Raji (cell line): Measurements from ENCODE around the gene RNF145.

Source experiments
- POLR2A ChIP-seq: IDR thresholded peaks from 2 replicates; pipeline ENCODE4 v1.6.1; 2011; ENCODE audit warnings: low read depth, low read length, control low read depth; ENCODE audit not compliant: insufficient read depth

The RNF145 gene

GRCh38 chr5:159227452-159227851, 18.1 kb upstream of the RNF145 start:
- no peak for TF ChIP-seq POLR2A

- TF ChIP-seq POLR2A: no peak
These were observed 17.1 kb upstream of the RNF145 start for GRCh38 chr5:159226451-159226850.

- TF ChIP-seq POLR2A: no peak
These were observed 15.1 kb upstream of the RNF145 start for GRCh38 chr5:159224471-159224870.

GRCh38 chr5:159223469-159223868, 14.1 kb upstream of the RNF145 start:
- TF ChIP-seq POLR2A: no peak

GRCh38 chr5:159220206-159220605, 10.9 kb upstream of the RNF145 start:
- TF ChIP-seq POLR2A: no peak

- TF ChIP-seq POLR2A: no peak
These were observed 9.3 kb upstream of the RNF145 start for GRCh38 chr5:159218595-159219023.

GRCh38 chr5:159217236-159217635, 7.9 kb upstream of the RNF145 start:
- TF ChIP-seq POLR2A: no peak

GRCh38 chr5:159216454-159216853, 7.1 kb upstream of the RNF145 start:
- TF ChIP-seq POLR2A: no peak

GRCh38 chr5:159215886-159216285, 6.5 kb upstream of the RNF145 start:
- TF ChIP-seq POLR2A: no peak

GRCh38 chr5:159214486-159215271, 5.3 kb upstream of the RNF145 start:
- no peak for TF ChIP-seq POLR2A

- TF ChIP-seq POLR2A: no peak
These were observed 3.5 kb upstream of the RNF145 start for GRCh38 chr5:159212657-159213462.

GRCh38 chr5:159211729-159212174, 2.4 kb upstream of the RNF145 start:
- TF ChIP-seq POLR2A: no peak

GRCh38 chr5:159210846-159211245, 1.5 kb upstream of the RNF145 start:
- no peak for TF ChIP-seq POLR2A

- TF ChIP-seq POLR2A: no peak
These were observed 883 bp upstream of the RNF145 start for GRCh38 chr5:159210210-159210661.

- TF ChIP-seq POLR2A: no peak
These were observed 577 bp downstream of the RNF145 start for GRCh38 chr5:159208514-159209437.
